H1 (cell line): Measurements from ENCODE around the gene CRTC1. TPM values are rescaled to one million over a fixed set of nuclear protein-coding genes. Genes with fewer than 3 reads are reported as not detected.
A peak's percentile ranks its signal among the peaks of the same experiment; 100 is the strongest.

Experiments used
- CTCF ChIA-PET: fragments of 300-600 bp; sonication (Branson Sonifier 250); formaldehyde crosslinking; loops from one replicate; lab custom pipeline; 2021; ENCODE audit not compliant: partially characterized antibody; lab: Charles Lee
- POLR2A ChIA-PET: fragments of 300-600 bp; sonication (Branson Sonifier 250); formaldehyde crosslinking; loops from one replicate; lab custom pipeline; 2021; ENCODE audit warnings: inconsistent platforms; ENCODE audit not compliant: partially characterized antibody; lab: Charles Lee
- DNase-seq, 2 experiments: peaks; one replicate each; pipeline versions ENCODE4 v3.0.0 to v3.0.0-alpha.2; 2010 to 2022; ENCODE audit warnings: low spot score in 2 of 2, low read depth in 1 of 2, mixed read lengths in 1 of 2
- FAIRE-seq: peaks from 2 replicates; lab custom pipeline; 2011; peaks lifted over from hg19 to GRCh38; lab: Jason Lieb, UNC
- H2AFZ ChIP-seq: 2 replicates; pipeline ENCODE4 v1.8.1; 2012; ENCODE audit warnings: low read length, inconsistent platforms
- H2AK5ac ChIP-seq: 2 replicates; pipeline ENCODE4 v1.6.1; 2013; ENCODE audit warnings: low read depth, low read length
- H2BK120ac ChIP-seq: replicated peaks from 2 replicates; pipeline ENCODE3; 2013; ENCODE audit warnings: low read depth, low read length, inconsistent platforms
- H2BK12ac ChIP-seq: 2 replicates; pipeline ENCODE4 v1.6.1; 2013; ENCODE audit warnings: low read depth, low read length
- H2BK15ac ChIP-seq: 2 replicates; pipeline ENCODE4 v1.6.1; 2013; ENCODE audit warnings: low read length
- H2BK20ac ChIP-seq: 2 replicates; pipeline ENCODE4 v1.6.1; 2013; ENCODE audit warnings: low read length
- H2BK5ac ChIP-seq: 2 replicates; pipeline ENCODE4 v1.6.1; 2013; ENCODE audit warnings: low read depth, low read length
- H3K14ac ChIP-seq: 2 replicates; pipeline ENCODE4 v1.6.1; 2013; ENCODE audit warnings: inconsistent platforms; ENCODE audit not compliant: insufficient read length
- H3K18ac ChIP-seq: 2 replicates; pipeline ENCODE4 v1.6.1; 2013; ENCODE audit warnings: low read length; ENCODE audit errors: extremely low read depth
- H3K23ac ChIP-seq: 2 replicates; pipeline ENCODE4 v1.6.1; 2013; ENCODE audit warnings: inconsistent platforms; ENCODE audit not compliant: insufficient read length
- H3K23me2 ChIP-seq: 2 replicates; pipeline ENCODE4 v1.6.1; 2013; ENCODE audit warnings: low read depth, low read length
- H3K27ac ChIP-seq: 2 replicates; pipeline ENCODE4 v1.6.1; 2011; ENCODE audit warnings: low read depth, low read length, inconsistent platforms
- H3K27me3 ChIP-seq, 4 experiments: replicated peaks in 1 of 4; 1 replicate in 1 of 4; 2 replicates in 3 of 4; pipeline versions ENCODE4 v1.6.1 to v1.8.1; 2011 to 2013; ENCODE audit warnings: low read length in 3 of 4, mild to moderate bottlenecking in 3 of 4, inconsistent platforms in 2 of 4, mixed read lengths in 2 of 4, moderate library complexity in 1 of 4; ENCODE audit not compliant: control insufficient read depth in 3 of 4, insufficient read depth in 3 of 4; ENCODE audit errors: extremely low read depth in 1 of 4
- H3K36me3 ChIP-seq, 4 experiments: 2 replicates each; pipeline versions ENCODE4 v1.6.1 to v1.8.1; 2011 to 2013; ENCODE audit warnings: mild to moderate bottlenecking in 4 of 4, low read length in 3 of 4, moderate library complexity in 2 of 4, control low read depth in 1 of 4, inconsistent platforms in 1 of 4; ENCODE audit not compliant: insufficient read depth in 4 of 4, control insufficient read depth in 2 of 4
- H3K4ac ChIP-seq: replicated peaks from 2 replicates; pipeline ENCODE3; 2013; ENCODE audit warnings: low read length, low read depth, mixed read lengths, inconsistent platforms; ENCODE audit not compliant: insufficient read length
- H3K4me1 ChIP-seq, 4 experiments: replicated peaks in 1 of 4; 1 replicate in 1 of 4; 2 replicates in 3 of 4; pipeline versions ENCODE4 v1.6.1 to v1.8.1; 2011 to 2013; ENCODE audit warnings: low read length in 3 of 4, inconsistent platforms in 2 of 4, mixed read lengths in 1 of 4; ENCODE audit not compliant: insufficient read depth in 4 of 4, control insufficient read depth in 3 of 4
- H3K4me2 ChIP-seq, 2 experiments: 2 replicates each; pipeline versions ENCODE4 v1.6.1 to v1.8.1; 2011 to 2013; ENCODE audit warnings: low read depth in 2 of 2, low read length in 2 of 2, control low read depth in 1 of 2, inconsistent platforms in 1 of 2, mild to moderate bottlenecking in 1 of 2; ENCODE audit not compliant: insufficient read depth in 1 of 2
- H3K4me3 ChIP-seq, 4 experiments: fragments of 200-600, 300-600 bp in 1 of 4; sonication (generic), shearing (Covaris generic), sonication (Bioruptor Twin) in 1 of 4; 2 replicates each; pipeline versions ENCODE4 v1.5.1 to v1.8.1; 2011 to 2016; ENCODE audit warnings: low read length in 4 of 4, low read depth in 3 of 4, control low read depth in 2 of 4, inconsistent platforms in 2 of 4, mild to moderate bottlenecking in 2 of 4, mixed read lengths in 1 of 4, moderate library complexity in 1 of 4; ENCODE audit not compliant: insufficient read depth in 2 of 4; ENCODE audit errors: extremely low read depth in 1 of 4
- H3K56ac ChIP-seq: replicated peaks from 2 replicates; pipeline ENCODE3; 2013; ENCODE audit warnings: low read depth, mild to moderate bottlenecking, mixed read lengths, low read length, inconsistent platforms; ENCODE audit not compliant: insufficient read length
- H3K79me1 ChIP-seq: 2 replicates; pipeline ENCODE4 v1.6.1; 2013; ENCODE audit warnings: low read depth, low read length, control low read depth
- H3K79me2 ChIP-seq, 2 experiments: 2 replicates each; pipeline versions ENCODE4 v1.6.1 to v1.8.1; 2012 to 2013; ENCODE audit warnings: low read length in 2 of 2, mild to moderate bottlenecking in 2 of 2, inconsistent platforms in 1 of 2; ENCODE audit not compliant: insufficient read depth in 2 of 2, control insufficient read depth in 1 of 2
- H3K9ac ChIP-seq, 4 experiments: replicated peaks in 1 of 4; 1 replicate in 1 of 4; 2 replicates in 3 of 4; pipeline versions ENCODE4 v1.6.1 to v1.8.1; 2011 to 2013; ENCODE audit warnings: low read depth in 3 of 4, low read length in 3 of 4, control low read depth in 2 of 4, mild to moderate bottlenecking in 2 of 4, moderate library complexity in 2 of 4, inconsistent platforms in 1 of 4; ENCODE audit errors: extremely low read depth in 1 of 4
- H3K9me3 ChIP-seq, 2 experiments: 2 replicates each; pipeline versions ENCODE4 v1.6.1 to v1.8.1; 2012 to 2013; ENCODE audit warnings: mild to moderate bottlenecking in 2 of 2, moderate library complexity in 2 of 2, control low read depth in 1 of 2, inconsistent platforms in 1 of 2, low read depth in 1 of 2, low read length in 1 of 2, mixed read lengths in 1 of 2; ENCODE audit not compliant: insufficient read depth in 2 of 2
- H4K20me1 ChIP-seq, 2 experiments: replicated peaks in 1 of 2; 2 replicates each; pipeline versions ENCODE3 to v1.8.1; 2011 to 2013; ENCODE audit warnings: inconsistent platforms in 2 of 2, low read length in 2 of 2, mild to moderate bottlenecking in 1 of 2; ENCODE audit not compliant: insufficient read depth in 2 of 2, control insufficient read depth in 1 of 2
- H4K5ac ChIP-seq: 2 replicates; pipeline ENCODE4 v1.6.1; 2013; ENCODE audit warnings: low read length, low read depth, mixed read lengths, inconsistent platforms; ENCODE audit not compliant: insufficient read length
- H4K8ac ChIP-seq: 2 replicates; pipeline ENCODE4 v1.8.0; 2013; ENCODE audit warnings: mild to moderate bottlenecking, moderate library complexity, low read length, inconsistent platforms; ENCODE audit not compliant: insufficient read depth; ENCODE audit errors: extremely low read depth
- H4K91ac ChIP-seq: replicated peaks from 2 replicates; pipeline ENCODE3; 2013; ENCODE audit warnings: low read length, mixed read lengths, inconsistent platforms; ENCODE audit not compliant: insufficient read length
- ATF3 ChIP-seq: IDR thresholded peaks from 2 replicates; pipeline ENCODE4 v1.6.1; 2011; ENCODE audit warnings: low read depth, mild to moderate bottlenecking, low read length; ENCODE audit not compliant: insufficient read depth
- CREB1 ChIP-seq: IDR thresholded peaks from 2 replicates; pipeline ENCODE4 v1.6.1; 2012; ENCODE audit warnings: inconsistent platforms
- CTBP2 ChIP-seq: IDR thresholded peaks from 2 replicates; pipeline ENCODE4 v1.7.0; 2011; ENCODE audit warnings: borderline replicate concordance, mild to moderate bottlenecking, moderate library complexity, mixed read lengths, low read length; ENCODE audit not compliant: insufficient read depth, insufficient read length
- E2F6 ChIP-seq: IDR thresholded peaks from 2 replicates; pipeline ENCODE4 v1.6.1; 2012; ENCODE audit warnings: inconsistent platforms
- EZH2 ChIP-seq: fragments of 200-600 bp; sonication (generic); IDR thresholded peaks from 2 replicates; pipeline ENCODE4 v1.7.1; 2012; ENCODE audit warnings: low read depth, mild to moderate bottlenecking, moderate library complexity, low read length, inconsistent platforms; ENCODE audit not compliant: severe bottlenecking
- KDM5A ChIP-seq: fragments of 200-600 bp; IDR thresholded peaks from 2 replicates; pipeline ENCODE4 v1.7.1; 2012; ENCODE audit warnings: mild to moderate bottlenecking, low read length, inconsistent platforms, mixed read lengths
- MAX ChIP-seq: IDR thresholded peaks from 2 replicates; pipeline ENCODE4 v1.6.1; 2012; ENCODE audit warnings: inconsistent platforms
- NANOG ChIP-seq: IDR thresholded peaks from 2 replicates; pipeline ENCODE4 v1.6.1; 2011; ENCODE audit warnings: low read length, low read depth, mild to moderate bottlenecking, inconsistent platforms; ENCODE audit not compliant: insufficient read depth, poor library complexity, severe bottlenecking
- NRF1 ChIP-seq: IDR thresholded peaks from 2 replicates; pipeline ENCODE4 v1.6.1; 2011; ENCODE audit warnings: mild to moderate bottlenecking, low read depth, low read length, improper control_type of control experiment
- RBBP5 ChIP-seq: IDR thresholded peaks from 2 replicates; pipeline ENCODE4 v1.7.1; 2012; ENCODE audit warnings: low read depth, mild to moderate bottlenecking, inconsistent platforms, low read length, moderate library complexity, borderline replicate concordance
- SP2 ChIP-seq: IDR thresholded peaks from 2 replicates; pipeline ENCODE4 v1.6.1; 2012; ENCODE audit warnings: mild to moderate bottlenecking, low read length, inconsistent platforms
- SRF ChIP-seq: IDR thresholded peaks from 2 replicates; pipeline ENCODE4 v1.6.1; 2011; ENCODE audit warnings: mild to moderate bottlenecking, low read depth, low read length, moderate library complexity
- WGBS, 2 experiments: shearing (Covaris generic) in 1 of 2; methylation state at CpG; one replicate each; pipeline versions ENCODE4 v1.1.6 to v1.1.7; 2013 to 2015; ENCODE audit warnings: low lambda C conversion rate in 2 of 2, mixed read lengths in 2 of 2, inconsistent platforms in 1 of 2, low coverage in 1 of 2, missing lambda C conversion rate in 1 of 2; ENCODE audit not compliant: insufficient replicate concordance in 2 of 2, insufficient coverage in 1 of 2, insufficient read length in 1 of 2; ENCODE audit errors: extremely low coverage in 1 of 2, missing lambda C conversion rate in 1 of 2; 5-methylcytosine and 5-hydroxymethylcytosine counted together
- polyA plus RNA-seq, 7 experiments: library from polyadenylated mRNA; depleted of rRNA in 3 of 7; stranded (reverse) in 5 of 7; unstranded in 2 of 7; fragments of >200 nt in 5 of 7; fragments of 200-250 nt in 2 of 7; gene quantifications; 1 replicate in 5 of 7; 2 replicates in 1 of 7; 4 replicates in 1 of 7; pipeline versions ENCODE4 v1.2.1 to v1.2.3, GENCODE V29; 2011 to 2013; ENCODE audit warnings: missing spikeins in 2 of 7, mixed read lengths in 2 of 7
- total RNA-seq: library from RNA; stranded (reverse); fragmentation: NEBNext Ultra II Directional; extraction: Animal tissue kit (Norgen Biotek cat#: 25700); gene quantifications from 2 replicates; pipeline ENCODE4 v1.2.1, GENCODE V29; 2021

Gene CRTC1
- total and polyA plus RNA-seq, 2 of the 8 experiments (the other 6 are each of a cell fraction or from before 2014, with no cell fraction given) = 2.9 to 8.5 TPM

GRCh38 chr19:18666317-18666716, 17.2 kb upstream of the CRTC1 start:
- Histone ChIP-seq H4K5ac (no peak overlapping the region), H4K91ac (no peak overlapping the region), H2AK5ac (no peak overlapping the region), H3K79me2 (no peaks in the 10 kb centered on the region), H2BK12ac (0 out of 2 replicates have a peak overlapping the region, but pooled peaks have one; percentile 50), H3K9ac (no peak overlapping the region), H3K23me2 (no peaks in the 10 kb centered on the region), H2BK15ac (no peak overlapping the region), H3K23ac (no peak overlapping the region), H3K4ac (no peak overlapping the region), H2AFZ (no peak overlapping the region), H3K4me3 (no peak overlapping the region), H3K18ac (no peak overlapping the region), H3K36me3 (peaks cover 0 to 17% (median 2%) of the 10 kb centered on the region in 4 experiments; a peak in 4 of 8 replicates), H2BK20ac (no peak overlapping the region), H2BK5ac (no peak overlapping the region), H3K4me1 (peaks cover 0 to 4% (median 3%) of the 10 kb centered on the region in 4 experiments; a peak in 2 of 7 replicates), H3K79me1 (0 out of 2 replicates have a peak, but pooled peaks cover under 1% of the 10 kb centered on the region), H3K4me2 (no peak overlapping the region), H3K27ac (no peak overlapping the region), H3K9me3 (no peaks in the 10 kb centered on the region), H3K56ac (no peak overlapping the region), H3K14ac (no peak overlapping the region), H3K27me3 (no peaks in the 10 kb centered on the region), H4K20me1 (peaks cover 5 to 9% of the 10 kb centered on the region in 2 experiments), H2BK120ac (no peak overlapping the region), H4K8ac (no peak overlapping the region)
- ChIA-PET POLR2A (interaction anchor here (0.5 to 1.5 kb wide), 6 partner anchors 11 to 170 kb away, joined by 3 to 5 read pairs (median 3); no protein-coding TSS in a partner anchor), CTCF (interaction anchor here (0.7 to 2.4 kb wide), 4 partner anchors 10 to 196 kb away, joined by 3 to 12 read pairs (median 3); no protein-coding TSS in a partner anchor)
- no peak for DNase-seq
- WGBS, 2 experiments = 93% methylated on average over 12 of the region's 12 CpGs; no CpG with 5 or more reads in 1 of the 2 experiments
- no peak for FAIRE-seq
- TF ChIP-seq KDM5A (no peak), NANOG (no peak), EZH2 (no peak), ATF3 (no peak), SP2 (no peak), E2F6 (no peak), SRF (no peak), CTBP2 (no peak), MAX (no peak), NRF1 (no peak), CREB1 (no peak), RBBP5 (no peak)
